ENCODE measurements around the gene UGT1A4.
"Not testable (repeated sequence)": the region's sequence is repeated elsewhere in the genome, so short reads cannot be mapped to it uniquely, and the experiment has no call there.

UGT1A4 gene

DNA sequence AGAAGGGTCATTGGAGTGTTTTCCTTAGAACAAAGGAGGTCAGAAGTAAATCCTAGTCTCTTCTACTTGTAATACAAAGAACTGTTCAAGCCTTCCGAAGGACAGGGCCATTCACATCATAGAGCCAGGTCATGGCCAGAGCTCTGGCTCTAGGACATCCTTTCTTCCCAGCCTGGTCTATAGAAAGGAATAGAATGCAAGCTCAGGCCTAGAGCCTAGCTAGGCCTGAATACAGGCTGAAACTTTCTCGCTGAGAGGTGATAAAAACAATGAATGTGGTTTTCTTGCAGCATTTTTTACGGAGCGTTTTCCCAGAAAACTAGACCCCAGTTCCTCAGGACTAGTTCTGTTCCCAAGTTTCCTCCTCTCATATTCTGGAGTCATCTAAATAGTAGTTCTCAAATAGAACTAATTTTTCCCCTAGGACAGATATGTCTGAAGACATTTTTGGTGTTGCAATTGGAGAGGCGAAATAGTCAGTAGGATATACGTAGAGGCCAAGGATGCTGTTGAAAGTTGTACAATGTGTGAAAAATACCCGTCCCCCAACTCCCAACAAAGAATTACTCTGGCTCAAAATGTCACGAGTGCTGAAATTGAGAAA lies 19.0 kb upstream of the UGT1A4 start:
- no peak for DNase-seq (ENCODE audit: low read depth in 1 of 2, low spot score in 1 of 2)

DNA sequence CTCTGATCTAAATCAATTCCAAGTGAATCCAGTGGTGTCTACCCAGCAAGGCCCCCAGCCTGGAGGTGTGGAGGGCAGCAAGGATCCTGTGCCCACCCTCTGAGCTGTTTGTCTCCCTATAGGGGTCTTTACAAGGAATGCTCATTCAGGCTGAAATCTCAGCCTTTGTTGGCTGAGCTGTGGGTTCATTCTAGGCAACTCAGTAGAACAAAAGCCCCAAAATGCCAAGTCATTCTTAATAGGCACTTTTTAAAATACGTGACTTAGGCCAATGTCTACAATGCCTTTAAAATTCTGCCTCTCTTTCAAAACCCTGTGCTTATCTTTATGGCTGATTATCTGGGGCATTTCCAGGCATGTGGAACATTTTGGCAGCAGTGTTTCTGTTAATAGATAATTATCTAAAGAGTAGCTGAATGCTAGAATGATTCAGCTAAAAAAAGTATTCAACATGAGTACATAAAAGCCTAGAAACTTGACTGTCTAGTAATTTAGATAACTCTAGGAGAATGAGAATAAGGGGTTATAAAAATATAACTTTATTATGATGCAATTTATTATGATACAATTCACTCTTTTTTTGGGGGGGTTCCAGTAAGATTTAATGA lies 18.4 kb upstream of the UGT1A4 start:
- no peak for DNase-seq (ENCODE audit: low read depth in 1 of 2, low spot score in 1 of 2)

DNA sequence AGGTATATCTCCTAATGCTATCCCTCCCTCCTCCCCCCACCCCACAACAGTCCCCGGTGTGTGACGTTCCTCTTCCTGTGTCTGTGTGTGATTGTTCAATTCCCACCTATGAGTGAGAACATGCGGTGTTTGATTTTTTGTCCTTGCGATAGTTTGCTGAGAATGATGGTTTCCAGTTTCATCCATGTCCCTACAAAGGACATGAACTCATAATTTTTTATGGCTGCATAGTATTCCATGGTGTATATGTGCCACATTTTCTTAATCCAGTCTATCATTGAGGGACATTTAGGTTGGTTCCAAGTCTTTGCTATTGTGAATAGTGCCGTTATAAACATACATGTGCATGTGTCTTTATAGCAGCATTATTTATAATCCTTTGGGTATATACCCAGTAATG lies 17.7 kb upstream of the UGT1A4 start:
- not testable (repeated sequence) for DNase-seq (ENCODE audit: low read depth in 1 of 2, low spot score in 1 of 2)

DNA sequence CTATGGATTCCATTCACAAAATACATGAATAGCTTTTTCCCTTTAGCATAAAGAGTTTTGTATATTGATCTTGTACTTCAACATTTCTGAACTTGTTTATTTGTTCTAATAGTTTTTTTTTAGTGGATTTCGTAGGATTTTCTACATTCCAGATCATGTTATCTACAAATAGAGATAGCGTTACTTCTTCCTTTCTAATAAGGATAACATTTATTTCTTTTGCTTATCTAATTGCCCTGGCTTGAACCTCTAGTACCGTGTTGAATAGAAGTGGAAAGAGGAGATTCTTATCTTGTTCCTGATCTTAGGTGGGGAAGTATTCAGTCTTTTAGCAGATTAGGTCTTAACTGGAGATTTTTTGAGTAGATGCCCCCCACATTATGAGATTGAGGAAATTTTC lies 16.3 kb upstream of the UGT1A4 start:
- DNase-seq (ENCODE audit: low read depth in 1 of 2, low spot score in 1 of 2): no peak

GRCh38 chr2:233705911-233706506 lies 12.5 kb upstream of the UGT1A4 start:
- no peak for DNase-seq (ENCODE audit: low read depth in 1 of 2, low spot score in 1 of 2)

DNA sequence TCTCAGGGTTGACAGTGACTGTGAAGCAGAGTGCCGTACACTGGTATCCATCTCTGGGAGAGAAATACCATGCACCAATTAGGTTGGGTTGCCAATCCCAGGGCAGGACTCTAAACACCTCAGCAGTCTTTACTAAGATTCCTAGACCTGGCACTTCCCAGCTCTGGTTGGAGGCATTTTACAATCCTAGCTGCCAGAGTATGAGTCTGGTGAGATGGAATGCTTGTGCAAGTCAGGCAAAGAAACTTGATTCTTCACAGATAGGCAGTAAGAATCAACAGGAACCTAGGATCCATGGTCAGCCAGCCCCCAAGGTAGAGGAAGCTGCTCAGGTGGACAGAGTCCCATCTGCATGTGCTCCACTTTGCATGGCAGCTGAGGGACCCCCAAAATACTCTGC lies 11.8 kb upstream of the UGT1A4 start:
- no peak for DNase-seq (ENCODE audit: low read depth in 1 of 2, low spot score in 1 of 2)

GRCh38 chr2:233707940-233708644 lies 10.4 kb upstream of the UGT1A4 start:
- no peak for DNase-seq (ENCODE audit: low read depth in 1 of 2, low spot score in 1 of 2)

GRCh38 chr2:233708942-233709341 lies 9.6 kb upstream of the UGT1A4 start:
- no peak for DNase-seq (ENCODE audit: low read depth in 1 of 2, low spot score in 1 of 2)

GRCh38 chr2:233711312-233712008 lies 7.1 kb upstream of the UGT1A4 start:
- DNase-seq (ENCODE audit: low read depth in 1 of 2, low spot score in 1 of 2): peak; percentile 35 to 40

DNA sequence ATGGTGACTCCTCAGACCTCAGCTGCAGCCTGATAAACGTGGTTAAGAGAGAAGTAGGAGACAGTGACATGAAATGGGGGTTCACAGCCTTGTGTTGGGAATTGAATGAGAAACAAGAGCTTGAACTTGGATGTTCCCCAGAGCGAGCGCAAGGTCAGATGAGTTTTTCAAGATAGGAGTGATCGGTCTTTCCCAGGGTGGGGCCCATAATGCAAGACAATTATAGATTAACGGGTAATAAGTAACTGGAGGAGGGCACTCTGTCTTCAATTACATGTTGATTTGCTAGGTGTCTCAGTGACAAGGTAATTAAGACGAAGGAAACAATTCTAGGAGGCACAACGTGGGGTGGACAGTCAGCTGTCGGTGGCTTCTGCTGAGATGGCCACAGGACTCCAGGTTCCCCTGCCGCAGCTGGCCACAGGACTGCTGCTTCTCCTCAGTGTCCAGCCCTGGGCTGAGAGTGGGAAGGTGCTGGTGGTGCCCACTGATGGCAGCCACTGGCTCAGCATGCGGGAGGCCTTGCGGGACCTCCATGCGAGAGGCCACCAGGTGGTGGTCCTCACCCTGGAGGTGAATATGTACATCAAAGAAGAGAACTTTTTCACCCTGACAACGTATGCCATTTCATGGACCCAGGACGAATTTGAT lies 5.8 kb upstream of the UGT1A4 start, which contains the start of gene UGT1A5:
TSS of gene UGT1A5 (plus strand) at position 297 of the 651 bp plus-strand sequence. CDS start at position 382, 85 bp downstream.
- no peak for DNase-seq (ENCODE audit: low read depth in 1 of 2, low spot score in 1 of 2)

- DNase-seq (ENCODE audit: low read depth in 1 of 2, low spot score in 1 of 2): no peak
Observed at GRCh38 chr2:233713262-233713615, 5.3 kb upstream of the UGT1A4 start.

- DNase-seq (ENCODE audit: low read depth in 1 of 2, low spot score in 1 of 2): no peak
Observed at GRCh38 chr2:233714121-233714520, 4.4 kb upstream of the UGT1A4 start.

- DNase-seq (ENCODE audit: low read depth in 1 of 2, low spot score in 1 of 2): no peak
Observed at GRCh38 chr2:233728723-233729301, 10.3 kb downstream of the UGT1A4 start, which contains the start of gene UGT1A3. Gene UGT1A3, plus strand, starts transcription at chr2:233729042. Its CDS starts 85 bp downstream, at chr2:233729127.

- DNase-seq (ENCODE audit: low read depth in 1 of 2, low spot score in 1 of 2): not testable (repeated sequence)
Observed at GRCh38 chr2:233736868-233737653, 18.5 kb downstream of the UGT1A4 start.

DNA sequence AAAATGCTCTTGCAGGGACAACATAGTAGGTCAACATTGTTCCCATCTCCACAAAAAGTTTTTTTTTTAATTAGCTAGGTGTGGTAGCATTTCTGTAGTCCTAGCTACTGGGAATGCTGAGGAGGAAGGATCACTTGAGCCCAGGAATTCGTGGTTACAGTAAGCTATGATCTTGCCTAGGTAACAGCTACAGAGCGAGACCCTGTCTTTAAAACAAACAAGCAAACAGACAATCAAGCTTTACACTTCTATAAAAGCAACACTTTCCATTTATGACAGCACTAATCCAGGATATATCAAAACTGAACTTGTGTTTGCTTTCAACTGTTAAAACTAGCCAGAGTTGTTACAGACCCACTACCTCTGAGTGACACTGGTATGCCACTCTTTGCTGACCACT lies 22.3 kb downstream of the UGT1A4 start:
- DNase-seq (ENCODE audit: low read depth in 1 of 2, low spot score in 1 of 2): no peak

DNA sequence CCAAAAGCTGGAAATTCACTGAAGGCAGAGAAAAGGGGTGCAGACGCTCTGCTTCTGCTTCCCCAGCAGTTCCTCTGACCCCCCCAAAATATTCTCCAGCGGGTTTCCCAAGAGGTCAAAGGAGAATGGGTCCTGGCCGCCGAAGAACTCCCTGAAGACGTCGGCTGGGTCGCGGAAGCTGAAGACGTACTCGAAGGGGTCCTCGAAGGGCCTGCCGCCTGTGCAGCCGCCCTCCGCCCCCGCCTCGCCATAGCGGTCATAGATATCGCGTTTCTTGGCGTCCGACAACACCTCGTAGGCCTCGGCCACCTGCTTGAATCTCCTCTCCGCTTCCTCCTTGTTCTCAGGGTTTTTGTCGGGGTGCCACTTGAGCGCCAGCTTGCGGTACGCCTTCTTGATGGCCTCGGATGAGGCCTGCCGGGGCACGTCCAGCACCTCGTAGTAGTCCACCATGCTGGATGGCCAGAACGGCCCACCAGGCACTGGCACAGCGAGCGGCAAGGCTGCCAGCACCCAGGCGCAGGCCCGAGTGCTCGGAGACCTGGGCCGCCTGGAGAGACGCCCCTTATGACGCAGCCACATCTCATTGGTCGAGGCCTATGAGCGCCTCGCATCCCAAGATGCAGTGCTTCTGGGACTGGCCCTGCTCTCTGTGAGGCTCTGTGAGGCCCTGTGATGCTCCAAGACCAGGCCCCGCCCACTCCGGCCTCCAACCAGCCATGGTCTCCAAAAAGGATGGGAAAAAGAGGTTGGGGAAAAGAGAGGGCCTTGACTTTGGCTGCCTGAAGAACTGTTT lies 25.1 kb downstream of the UGT1A4 start:
- no peak for DNase-seq (ENCODE audit: low read depth in 1 of 2, low spot score in 1 of 2)

- no peak for DNase-seq (ENCODE audit: low read depth in 1 of 2, low spot score in 1 of 2)
Observed at GRCh38 chr2:233745073-233745755, 26.7 kb downstream of the UGT1A4 start.

- not testable (repeated sequence) for DNase-seq (ENCODE audit: low read depth in 1 of 2, low spot score in 1 of 2)
Observed at GRCh38 chr2:233745838-233746237, 27.3 kb downstream of the UGT1A4 start.
